HG02885 (cell line): ENCODE results near the gene OR1F1.
"Not testable (repeated sequence)": the region's sequence is repeated elsewhere in the genome, so short reads cannot be mapped to it uniquely, and the experiment has no call there.

Source experiments
- ATAC-seq: cut with Tn5 transposase; IDR thresholded peaks from one replicate; pipeline ENCODE4 v1.9.1; 2021; ENCODE audit warnings: mild to moderate bottlenecking; ENCODE audit not compliant: unreplicated experiment, poor library complexity

The OR1F1 gene

DNA sequence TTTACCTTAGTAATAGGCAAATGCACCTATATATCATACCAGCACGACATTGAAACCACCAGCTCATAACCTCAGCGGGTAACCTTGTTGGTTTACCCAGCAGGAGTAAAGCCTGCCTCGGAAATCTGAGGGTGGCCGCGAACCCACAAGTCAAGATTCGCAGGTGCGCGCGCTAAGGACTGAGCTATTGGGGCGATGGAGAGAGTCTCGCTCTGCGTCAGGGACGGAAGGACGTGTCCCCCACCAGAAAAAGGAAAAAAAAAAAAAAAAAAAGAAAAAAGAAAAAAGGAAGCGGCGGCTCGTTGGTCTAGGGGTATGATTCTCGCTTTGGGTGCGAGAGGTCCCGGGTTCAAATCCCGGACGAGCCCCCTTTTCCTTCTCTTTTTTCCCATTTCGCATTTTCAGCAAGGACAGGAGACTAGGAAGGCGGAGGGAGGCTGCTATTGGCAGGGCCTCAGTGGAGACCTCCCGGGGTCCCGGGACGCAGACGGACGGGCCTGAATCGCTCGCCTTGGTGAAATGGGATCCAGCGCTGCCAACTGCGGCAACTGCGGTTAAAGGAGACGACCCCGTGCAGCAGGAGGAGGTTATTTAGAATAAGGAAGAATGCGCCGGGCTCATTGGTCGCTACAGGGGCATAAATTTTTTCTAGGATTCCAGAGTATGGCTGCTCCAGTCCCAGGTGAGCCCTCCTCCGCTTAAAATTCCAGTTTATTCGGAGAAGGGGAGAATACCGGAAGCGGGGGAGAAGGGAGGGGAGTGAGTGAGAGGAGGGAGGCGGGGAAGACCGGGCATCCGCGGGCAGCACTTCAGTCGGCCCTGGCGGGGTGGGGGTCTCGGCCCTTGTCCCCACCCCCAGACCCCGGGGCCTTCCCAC lies at the start of gene OR1F1:
TSS of gene OR1F1 (plus strand) at position 407 of the 877 bp plus-strand sequence.
- peak; percentile 33 for ATAC-seq

- no peak for ATAC-seq
These were observed 49.7 kb upstream of the OR1F1 start for GRCh38 chr16:3138342-3138741.

DNA sequence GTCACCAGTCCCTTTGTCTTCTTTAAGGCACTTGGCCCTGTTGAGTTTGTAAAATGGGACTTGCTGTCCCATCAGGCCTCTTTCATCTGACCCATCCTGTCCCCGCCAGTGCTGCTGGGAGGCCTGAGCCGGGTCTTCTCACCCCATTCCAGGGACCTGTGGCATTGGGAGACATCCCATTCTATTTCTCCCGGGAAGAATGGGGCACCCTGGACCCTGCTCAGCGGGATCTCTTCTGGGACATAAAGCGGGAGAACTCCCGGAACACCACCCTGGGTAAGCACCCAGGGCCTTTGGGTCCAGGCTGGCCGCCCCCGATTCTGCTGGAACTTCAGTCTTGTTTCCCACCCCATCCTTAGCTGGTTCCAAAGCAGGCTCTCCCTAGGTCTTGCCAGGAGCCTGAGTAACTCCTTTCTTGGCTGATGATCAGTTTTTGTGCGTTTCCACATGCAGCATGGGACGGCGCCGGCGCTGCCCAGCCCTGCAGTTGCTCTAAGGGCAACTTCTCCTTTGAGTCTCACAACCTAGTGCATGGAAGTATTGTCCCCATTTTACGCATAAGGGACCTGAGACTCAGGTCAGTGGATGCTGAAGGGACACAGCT lies 49.1 kb upstream of the OR1F1 start:
- no peak for ATAC-seq

- ATAC-seq: not testable (repeated sequence)
These were observed 48.4 kb upstream of the OR1F1 start for GRCh38 chr16:3139561-3139960.

- ATAC-seq: no peak
These were observed 47.2 kb upstream of the OR1F1 start for GRCh38 chr16:3140603-3141427.

DNA sequence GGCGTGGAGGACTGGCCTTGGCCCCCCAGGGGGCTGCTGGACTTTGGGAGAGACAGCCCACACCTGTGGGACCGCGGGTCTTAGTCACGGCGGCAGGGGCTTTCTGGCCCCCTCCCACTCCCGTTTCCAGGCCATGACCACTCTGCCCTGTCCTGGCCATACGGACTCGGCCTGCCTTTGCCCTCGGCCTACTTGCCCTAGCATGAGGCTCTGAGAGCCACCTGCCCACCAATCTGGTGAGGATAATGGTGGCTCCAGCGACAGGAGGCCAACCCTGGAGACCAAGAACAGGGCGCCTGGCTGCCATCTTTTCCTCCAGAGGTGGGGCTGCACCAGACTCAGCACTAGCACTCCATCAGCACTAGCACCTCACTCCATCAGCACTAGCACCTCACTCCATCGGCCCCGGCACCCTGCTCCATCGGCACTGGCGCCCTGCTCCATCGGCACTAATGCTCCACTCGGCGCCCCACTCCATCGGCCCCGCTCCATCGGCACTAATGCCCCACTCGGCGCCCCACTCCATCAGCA lies 46.2 kb upstream of the OR1F1 start:
- ATAC-seq: no peak

DNA sequence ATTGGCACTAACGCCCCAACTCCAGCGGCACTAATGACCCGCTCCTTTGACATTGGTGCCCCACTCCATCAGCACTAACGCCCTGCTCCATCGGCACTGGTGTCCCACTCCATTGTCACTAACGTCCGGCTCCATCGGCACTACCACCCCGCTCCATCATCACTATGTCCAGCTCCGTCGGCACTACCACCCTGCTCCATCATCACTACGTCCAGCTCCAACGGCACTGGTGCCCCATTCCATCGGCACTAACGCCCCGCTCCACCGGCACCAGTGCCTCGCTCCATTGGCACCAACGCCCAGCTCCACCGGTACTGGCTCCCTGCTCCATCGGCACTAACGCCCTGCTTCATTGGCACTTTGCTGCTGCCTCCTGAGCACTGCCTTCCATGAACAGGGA lies 45.7 kb upstream of the OR1F1 start:
- no peak for ATAC-seq

DNA sequence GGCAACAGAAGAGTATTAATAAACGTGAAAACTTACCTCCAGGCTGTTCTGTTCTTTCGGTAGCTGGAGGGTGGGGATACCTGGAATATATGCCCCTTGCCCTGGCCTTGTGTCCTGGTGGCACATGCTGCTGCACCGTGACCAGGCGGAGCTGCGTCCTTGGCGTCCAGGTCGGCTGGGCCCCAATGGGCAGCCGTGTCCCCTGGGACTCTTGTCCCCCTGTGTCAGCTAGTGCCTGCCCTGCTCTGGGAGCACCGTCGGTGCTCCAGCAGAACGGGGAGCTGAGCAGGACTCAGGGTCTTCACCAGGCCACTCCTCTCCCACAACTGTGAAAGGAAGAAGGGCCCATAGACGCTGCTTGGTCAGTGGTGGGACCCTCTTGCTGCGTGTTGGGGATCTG lies 45.2 kb upstream of the OR1F1 start:
- no peak for ATAC-seq

- ATAC-seq: no peak
These were observed 44.8 kb upstream of the OR1F1 start for GRCh38 chr16:3143189-3143588.

DNA sequence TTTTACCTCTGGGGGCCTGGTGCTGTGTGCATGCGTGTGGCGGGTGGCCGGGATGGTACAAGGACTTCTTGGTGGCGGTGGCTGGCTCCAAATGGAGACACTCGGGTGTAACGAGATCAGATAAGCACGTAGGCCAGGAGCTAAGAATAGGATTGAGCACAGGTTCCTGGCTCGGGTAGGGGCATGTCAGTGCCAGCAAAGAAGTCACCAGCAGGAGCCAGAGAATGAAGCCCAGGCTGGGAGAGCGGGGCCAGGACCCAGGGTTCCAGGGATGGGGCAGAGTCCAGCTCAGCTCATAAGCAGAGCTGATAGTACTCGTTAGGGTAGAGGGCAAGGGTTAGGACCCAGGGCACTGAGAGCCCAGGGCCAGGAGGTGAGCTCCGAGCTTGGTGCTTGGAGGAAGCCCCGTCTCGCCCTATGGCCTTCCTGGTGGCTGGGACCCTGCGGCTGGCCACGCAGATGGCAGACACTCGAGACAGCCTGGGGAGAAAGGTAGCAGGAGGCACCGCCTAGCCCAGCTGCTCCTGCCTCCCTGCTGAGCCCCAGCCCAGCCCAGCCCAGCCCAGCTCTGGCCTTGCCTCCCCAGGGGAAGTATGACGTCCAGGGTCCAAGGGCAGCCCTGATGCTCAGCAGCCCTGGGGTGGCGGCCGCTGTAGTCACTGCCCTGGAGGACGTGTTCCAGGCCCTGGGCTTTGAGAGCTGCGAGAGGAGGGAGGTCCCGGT lies 44.2 kb upstream of the OR1F1 start:
- no peak for ATAC-seq

- no peak for ATAC-seq
These were observed 43.6 kb upstream of the OR1F1 start for GRCh38 chr16:3144321-3144983.

DNA sequence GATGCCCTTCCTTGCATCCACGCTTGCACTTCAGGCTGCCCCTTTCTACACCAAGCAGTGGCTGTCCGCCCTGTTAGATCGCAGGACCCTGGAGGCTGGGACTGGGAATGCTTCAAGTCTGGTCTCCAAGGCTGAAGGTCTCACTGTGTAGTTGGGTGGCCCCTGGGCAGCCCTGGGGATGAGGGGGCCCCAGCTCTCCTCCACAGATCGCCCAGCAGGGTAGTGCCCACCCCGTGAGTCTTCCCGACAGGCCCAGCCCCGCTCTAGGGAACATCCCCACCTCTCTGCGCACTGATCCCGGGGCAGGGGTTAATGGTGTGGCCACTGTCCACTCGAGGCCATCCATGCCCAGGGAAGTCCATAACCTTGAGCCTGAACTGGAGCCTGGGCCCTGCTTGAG lies 42.9 kb upstream of the OR1F1 start:
- ATAC-seq: no peak

- ATAC-seq: no peak
These were observed 42.3 kb upstream of the OR1F1 start for GRCh38 chr16:3145660-3146059.

DNA sequence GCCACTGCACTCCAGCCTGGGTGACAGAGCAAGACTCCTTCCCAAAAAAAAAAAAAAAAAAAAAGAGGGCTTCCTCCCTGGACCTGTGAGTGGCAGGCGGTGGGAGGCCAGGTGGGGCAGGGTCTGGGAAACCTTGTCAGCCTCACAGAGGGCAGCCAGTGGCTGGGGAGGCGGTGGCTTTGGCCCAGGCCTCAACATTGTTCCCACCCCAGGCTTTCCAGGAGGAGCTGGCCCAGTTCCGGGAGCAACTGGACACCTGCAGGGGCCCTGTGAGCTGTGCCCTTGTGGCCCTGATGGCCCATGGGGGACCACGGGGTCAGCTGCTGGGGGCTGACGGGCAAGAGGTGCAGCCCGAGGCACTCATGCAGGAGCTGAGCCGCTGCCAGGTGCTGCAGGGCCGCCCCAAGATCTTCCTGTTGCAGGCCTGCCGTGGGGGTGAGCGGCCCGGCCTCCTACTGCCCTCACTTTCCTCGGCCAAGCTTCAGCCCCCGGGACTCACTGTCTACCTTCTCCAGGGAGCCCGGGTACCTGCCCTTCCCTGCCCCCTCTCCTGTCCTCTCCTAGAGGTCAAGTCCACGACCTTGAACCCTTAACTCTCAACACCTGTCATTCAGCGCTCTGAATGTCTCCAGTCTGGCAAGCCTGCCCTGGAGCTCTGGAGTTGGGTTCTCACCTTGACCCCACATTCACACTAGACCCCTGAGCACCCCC lies 40.8 kb upstream of the OR1F1 start:
- no peak for ATAC-seq

DNA sequence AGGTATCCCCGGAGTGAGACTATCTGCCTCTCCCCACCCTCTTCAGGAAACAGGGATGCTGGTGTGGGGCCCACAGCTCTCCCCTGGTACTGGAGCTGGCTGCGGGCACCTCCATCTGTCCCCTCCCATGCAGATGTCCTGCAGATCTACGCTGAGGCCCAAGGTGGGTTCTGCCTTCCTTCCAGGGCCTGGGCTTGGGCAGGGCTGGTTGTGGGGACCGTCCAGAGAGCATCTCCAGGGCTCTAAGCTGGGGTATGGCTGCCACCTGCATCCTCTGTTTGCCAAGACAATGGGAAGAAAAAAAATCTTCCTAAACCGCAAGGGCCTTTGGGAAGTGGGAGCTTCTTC lies 40.3 kb upstream of the OR1F1 start:
- ATAC-seq: no peak

DNA sequence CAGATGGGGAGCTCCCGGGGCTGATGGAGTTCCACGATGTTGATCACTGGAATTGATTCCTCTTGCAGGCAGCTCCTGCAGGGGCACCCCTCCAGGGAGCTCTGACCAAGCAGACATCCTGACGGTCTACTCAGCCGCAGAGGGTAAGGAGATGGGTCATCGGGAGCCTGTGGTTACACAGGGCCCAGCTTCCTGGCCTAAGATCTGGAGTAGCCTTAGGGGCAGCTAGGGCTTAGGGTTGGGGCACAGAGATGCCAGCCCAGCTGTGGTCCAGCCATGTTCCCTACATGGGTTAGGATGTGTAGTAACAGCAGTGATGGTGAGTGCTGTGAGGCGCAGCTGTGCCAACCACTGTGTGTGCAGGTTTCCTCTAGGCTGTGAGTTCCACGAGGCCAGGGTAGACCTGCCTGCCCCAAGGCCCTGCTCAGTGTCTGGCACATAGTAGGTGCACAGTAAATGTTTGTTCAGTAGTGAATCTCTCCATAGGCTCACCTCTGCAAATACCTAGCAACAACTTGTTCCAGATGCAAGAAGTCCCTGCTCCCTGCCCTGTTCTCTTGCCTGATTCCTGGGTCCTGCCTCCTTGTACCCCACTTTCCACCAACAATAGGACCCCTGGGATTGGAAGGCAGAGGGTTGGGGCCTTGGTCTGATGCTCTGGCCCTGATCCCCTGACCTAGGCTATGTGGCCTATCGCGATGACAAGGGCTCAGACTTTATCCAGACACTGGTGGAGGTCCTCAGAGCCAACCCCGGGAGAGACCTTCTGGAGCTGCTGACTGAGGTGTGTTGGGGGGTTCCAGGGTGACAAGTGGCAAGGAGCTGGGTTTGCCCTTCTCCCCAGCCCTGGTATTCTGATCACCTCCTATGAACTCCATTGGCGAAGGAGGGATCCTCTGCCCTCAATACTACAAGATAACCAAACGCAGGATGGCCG lies 39.5 kb upstream of the OR1F1 start:
- no peak for ATAC-seq

DNA sequence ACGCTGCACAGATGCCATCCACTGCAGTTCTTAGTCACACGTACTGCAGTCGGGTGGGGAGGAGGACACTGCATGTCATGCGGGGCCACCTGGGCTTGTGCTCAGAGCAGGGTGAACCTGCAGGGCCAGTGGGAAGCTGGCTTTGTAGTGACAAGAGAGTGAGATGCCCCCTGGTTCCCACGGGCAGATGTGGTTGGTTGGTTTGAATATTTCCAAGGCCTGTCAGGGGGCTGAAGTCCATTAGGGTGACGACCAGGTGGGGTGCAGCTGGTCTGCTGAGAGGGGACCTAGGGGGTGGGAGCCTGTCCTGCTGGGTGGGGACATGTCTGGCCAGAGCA lies 38.8 kb upstream of the OR1F1 start:
- no peak for ATAC-seq

GRCh38 chr16:3149630-3150345 lies 38.2 kb upstream of the OR1F1 start:
- ATAC-seq: peak; percentile 2
